ENCODE measurements around the gene CANT1. TPM values are rescaled to one million over a fixed set of nuclear protein-coding genes. Genes with fewer than 3 reads are reported as not detected.
A peak's percentile ranks its signal among the peaks of the same experiment; 100 is the strongest.

Gene CANT1
- total RNA-seq, 4 donors from 2014 or later: 9.2 to 40.6 (median 21.5) TPM

- no peaks in the 10 kb centered on the region for H3K9me3 ChIP-seq
- H3K36me3 ChIP-seq: no peaks in the 10 kb centered on the region
- no peaks in the 10 kb centered on the region for H3K4me1 ChIP-seq
- TF ChIP-seq CTCF (IDR thresholded peaks at IDR 0.05): no peak
- TF ChIP-seq POLR2A (IDR thresholded peaks at IDR 0.05): no peak
- intact Hi-C loops (cut with DNase I; ENCODE audit: low total_unique reads): no loop called here
- H3K27ac ChIP-seq: no peak overlapping the region
- no peaks in the 10 kb centered on the region for H3K27me3 ChIP-seq
- peak; percentile 7 to 12 for DNase-seq
- no peak overlapping the region for H3K4me3 ChIP-seq
Observed at GRCh38 chr17:78999056-78999768, 10.4 kb downstream of the CANT1 start.

GRCh38 chr17:78998311-78999055 lies 11.1 kb downstream of the CANT1 start:
- peak; percentile 16 to 21 for DNase-seq
- intact Hi-C loops (cut with DNase I; ENCODE audit: low total_unique reads): no loop called here
- H3K36me3 ChIP-seq: no peaks in the 10 kb centered on the region
- no peaks in the 10 kb centered on the region for H3K4me1 ChIP-seq
- no peak overlapping the region for H3K27ac ChIP-seq
- no peak overlapping the region for H3K4me3 ChIP-seq
- TF ChIP-seq POLR2A (IDR thresholded peaks at IDR 0.05) (no peak), CTCF (IDR thresholded peaks at IDR 0.05) (no peak)
- no peaks in the 10 kb centered on the region for H3K27me3 ChIP-seq
- no peaks in the 10 kb centered on the region for H3K9me3 ChIP-seq

GRCh38 chr17:78997881-78998280 lies 11.7 kb downstream of the CANT1 start:
- Histone ChIP-seq H3K4me3 (no peak overlapping the region), H3K9me3 (no peaks in the 10 kb centered on the region), H3K36me3 (no peaks in the 10 kb centered on the region), H3K27ac (no peak overlapping the region), H3K27me3 (no peaks in the 10 kb centered on the region), H3K4me1 (no peaks in the 10 kb centered on the region)
- peak in 1 of 2 donors; percentile 6 for DNase-seq
- intact Hi-C loops (cut with DNase I; ENCODE audit: low total_unique reads): no loop called here
- TF ChIP-seq CTCF (IDR thresholded peaks at IDR 0.05) (no peak), POLR2A (IDR thresholded peaks at IDR 0.05) (no peak)

GRCh38 chr17:78997231-78997741 lies 12.3 kb downstream of the CANT1 start:
- no peak overlapping the region for H3K4me3 ChIP-seq
- TF ChIP-seq POLR2A (IDR thresholded peaks at IDR 0.05) (no peak), CTCF (IDR thresholded peaks at IDR 0.05) (no peak)
- no peaks in the 10 kb centered on the region for H3K36me3 ChIP-seq
- no peaks in the 10 kb centered on the region for H3K4me1 ChIP-seq
- intact Hi-C loops (cut with DNase I; ENCODE audit: low total_unique reads): no loop called here
- DNase-seq: peak; percentile 10 to 11
- H3K27me3 ChIP-seq: no peaks in the 10 kb centered on the region
- H3K9me3 ChIP-seq: no peaks in the 10 kb centered on the region
- H3K27ac ChIP-seq: no peak overlapping the region

- intact Hi-C loops (cut with DNase I; ENCODE audit: low total_unique reads): no loop called here
- Histone ChIP-seq H3K9me3 (no peaks in the 10 kb centered on the region), H3K27ac (no peak overlapping the region), H3K27me3 (no peaks in the 10 kb centered on the region), H3K36me3 (no peaks in the 10 kb centered on the region), H3K4me1 (no peaks in the 10 kb centered on the region), H3K4me3 (no peak overlapping the region)
- peak in 1 of 2 donors; percentile 12 for DNase-seq
- TF ChIP-seq POLR2A (IDR thresholded peaks at IDR 0.05): no peak
- TF ChIP-seq CTCF (IDR thresholded peaks at IDR 0.05): no peak
Observed at GRCh38 chr17:78996781-78997201, 12.8 kb downstream of the CANT1 start.
